DOHH2 (cell line): ENCODE data around the gene AVPR1B.

Experiments
- H3F3A ChIP-seq: fragments of 200-600 bp; sonication (generic), shearing (Covaris generic); 2 replicates; pipeline ENCODE4 v1.6.0; 2016; ENCODE audit warnings: antibody characterized with exemption, mild to moderate bottlenecking; ENCODE audit not compliant: control insufficient read depth, insufficient read depth
- H3K27ac ChIP-seq: fragments of 200-600 bp; sonication (generic); 2 replicates; pipeline ENCODE4 v1.5.1; 2014; ENCODE audit warnings: low read depth, mild to moderate bottlenecking, low read length, moderate library complexity
- H3K27me3 ChIP-seq: fragments of 200-600 bp; sonication (generic); 2 replicates; pipeline ENCODE4 v1.6.1; 2014; ENCODE audit warnings: mild to moderate bottlenecking, low read length, mixed read lengths; ENCODE audit not compliant: control insufficient read depth
- H3K36me3 ChIP-seq: fragments of 200-600 bp; sonication (generic); 2 replicates; pipeline ENCODE4 v1.6.1; 2014; ENCODE audit warnings: mild to moderate bottlenecking, low read length, moderate library complexity, mixed read lengths; ENCODE audit not compliant: control insufficient read depth
- H3K4me1 ChIP-seq: fragments of 200-600 bp; sonication (generic); 2 replicates; pipeline ENCODE4 v1.6.1; 2014; ENCODE audit warnings: mild to moderate bottlenecking, low read length, mixed read lengths; ENCODE audit not compliant: control insufficient read depth
- H3K4me2 ChIP-seq: fragments of 200-600 bp; sonication (generic); 2 replicates; pipeline ENCODE4 v1.6.0; 2014; ENCODE audit warnings: mild to moderate bottlenecking, low read length, moderate library complexity
- H3K4me3 ChIP-seq: fragments of 200-600 bp; sonication (generic); 2 replicates; pipeline ENCODE4 v1.5.1; 2014; ENCODE audit warnings: mild to moderate bottlenecking, low read length, mixed read lengths
- H3K79me2 ChIP-seq: fragments of 200-600 bp; sonication (generic); 2 replicates; pipeline ENCODE4 v1.6.1; 2014; ENCODE audit warnings: mild to moderate bottlenecking, low read length, mixed read lengths; ENCODE audit not compliant: control insufficient read depth
- H3K9me2 ChIP-seq: fragments of 200-600 bp; sonication (generic); replicated peaks from 2 replicates; pipeline ENCODE4 v1.6.1; 2014; ENCODE audit warnings: mild to moderate bottlenecking, low read length, mixed read lengths; ENCODE audit not compliant: control insufficient read depth
- H3K9me3 ChIP-seq: fragments of 200-600 bp; sonication (generic); 2 replicates; pipeline ENCODE4 v1.6.1; 2014; ENCODE audit warnings: antibody characterized with exemption, low read length, mixed read lengths; ENCODE audit not compliant: control insufficient read depth, insufficient read depth
- H4K20me1 ChIP-seq: fragments of 200-600 bp; sonication (generic); 2 replicates; pipeline ENCODE4 v1.6.0; 2014; ENCODE audit warnings: low read depth, mild to moderate bottlenecking, antibody characterized with exemption, low read length, moderate library complexity; ENCODE audit not compliant: control insufficient read depth, insufficient read depth
- CTCF ChIP-seq: fragments of 200-600 bp; sonication (generic); IDR thresholded peaks from one replicate; pipeline ENCODE4 v1.5.1; 2014; ENCODE audit warnings: antibody characterized with exemption, mild to moderate bottlenecking, low read depth, low read length; ENCODE audit not compliant: poor library complexity, severe bottlenecking
- EZH2phosphoT487 ChIP-seq: fragments of 200-600 bp; sonication (generic); IDR thresholded peaks from 2 replicates; pipeline ENCODE4 v1.6.1; 2017; ENCODE audit warnings: borderline replicate concordance, mild to moderate bottlenecking, antibody characterized with exemption, low read length, moderate library complexity, mixed read lengths

Gene AVPR1B

GRCh38 chr1:206112600-206113301 is 4.4 kb downstream of the AVPR1B start:
- Histone ChIP-seq H3K4me2 (no peak overlapping the region), H3K27ac (no peak overlapping the region), H4K20me1 (no peaks in the 10 kb centered on the region), H3K27me3 (peaks cover 27% of the 10 kb centered on the region), H3K36me3 (no peaks in the 10 kb centered on the region), H3K9me3 (no peaks in the 10 kb centered on the region), H3K9me2 (no peaks in the 10 kb centered on the region), H3K4me1 (peaks cover 8% of the 10 kb centered on the region), H3F3A (no peaks in the 10 kb centered on the region), H3K4me3 (no peak overlapping the region), H3K79me2 (no peaks in the 10 kb centered on the region)
- TF ChIP-seq EZH2phosphoT487: no peak
- TF ChIP-seq CTCF: no peak

- Histone ChIP-seq H3K79me2 (no peaks in the 10 kb centered on the region), H3K4me2 (no peak overlapping the region), H3K9me2 (no peaks in the 10 kb centered on the region), H3K4me3 (no peak overlapping the region), H4K20me1 (no peaks in the 10 kb centered on the region), H3K36me3 (no peaks in the 10 kb centered on the region), H3F3A (no peaks in the 10 kb centered on the region), H3K4me1 (no peaks in the 10 kb centered on the region), H3K27ac (no peak overlapping the region), H3K27me3 (peaks cover 16% of the 10 kb centered on the region), H3K9me3 (no peaks in the 10 kb centered on the region)
- TF ChIP-seq CTCF (no peak), EZH2phosphoT487 (no peak)
Observed at GRCh38 chr1:206111271-206111927, 5.8 kb downstream of the AVPR1B start.

DNA sequence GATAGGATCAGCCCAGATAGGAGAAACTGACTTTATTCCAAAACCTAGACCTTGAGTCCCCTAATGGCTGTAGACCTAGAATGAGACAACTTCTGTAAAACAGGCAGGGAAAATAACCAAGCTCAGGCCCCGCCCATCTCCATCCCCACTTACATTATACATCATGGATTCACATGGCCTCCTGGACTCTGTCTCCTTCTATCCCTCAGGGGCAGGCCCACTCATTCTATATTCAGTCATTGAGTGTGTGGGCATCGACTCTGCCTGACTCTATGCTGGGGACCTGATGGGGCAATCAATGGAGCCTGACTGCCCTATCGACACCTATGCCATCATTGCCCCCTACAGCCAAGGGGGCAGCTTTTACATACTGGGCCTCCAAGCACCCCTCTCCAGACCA is 6.4 kb downstream of the AVPR1B start:
- H3K4me3 ChIP-seq: no peak overlapping the region
- no peaks in the 10 kb centered on the region for H3K79me2 ChIP-seq
- no peak overlapping the region for H3K4me2 ChIP-seq
- H3F3A ChIP-seq: no peaks in the 10 kb centered on the region; the same call in 1 of the 2 replicates
- H3K9me3 ChIP-seq: no peaks in the 10 kb centered on the region
- no peaks in the 10 kb centered on the region for H4K20me1 ChIP-seq
- no peak overlapping the region for H3K27ac ChIP-seq
- H3K9me2 ChIP-seq: no peaks in the 10 kb centered on the region
- H3K27me3 ChIP-seq: peaks cover 14% of the 10 kb centered on the region; the same call in 1 of the 2 replicates
- no peaks in the 10 kb centered on the region for H3K4me1 ChIP-seq
- no peak for TF ChIP-seq CTCF
- no peak for TF ChIP-seq EZH2phosphoT487
- H3K36me3 ChIP-seq: no peaks in the 10 kb centered on the region
